IPS-11a (cell line): ENCODE results near the gene CCL22.
"Not testable (repeated sequence)": the region's sequence is repeated elsewhere in the genome, so short reads cannot be mapped to it uniquely, and the experiment has no call there.

Source experiments
- H3K4me3 ChIP-seq: one replicate; pipeline ENCODE4 v1.5.1; 2013; ENCODE audit warnings: low read depth, low read length, control low read depth

Gene CCL22

DNA sequence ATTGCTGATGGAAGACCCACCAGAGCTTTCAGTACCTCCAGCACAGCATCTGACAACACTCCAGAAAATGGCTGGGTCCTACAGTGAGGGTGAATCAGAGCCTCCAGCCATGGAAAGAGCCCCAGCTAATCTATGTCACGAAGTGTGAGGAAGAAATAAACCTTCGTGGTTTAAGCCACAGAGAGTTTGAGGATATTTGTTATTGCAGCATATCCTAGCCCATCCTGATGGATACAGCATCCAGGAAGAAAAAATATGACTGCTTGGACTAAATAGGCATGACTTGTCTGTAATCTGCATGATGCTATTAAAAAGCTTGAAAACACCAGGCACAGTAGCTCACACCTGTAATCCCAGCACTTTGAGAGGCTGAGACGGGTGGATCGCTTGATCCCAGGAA lies 32.7 kb downstream of the CCL22 start:
- H3K4me3 ChIP-seq, result no peak overlapping the region

DNA sequence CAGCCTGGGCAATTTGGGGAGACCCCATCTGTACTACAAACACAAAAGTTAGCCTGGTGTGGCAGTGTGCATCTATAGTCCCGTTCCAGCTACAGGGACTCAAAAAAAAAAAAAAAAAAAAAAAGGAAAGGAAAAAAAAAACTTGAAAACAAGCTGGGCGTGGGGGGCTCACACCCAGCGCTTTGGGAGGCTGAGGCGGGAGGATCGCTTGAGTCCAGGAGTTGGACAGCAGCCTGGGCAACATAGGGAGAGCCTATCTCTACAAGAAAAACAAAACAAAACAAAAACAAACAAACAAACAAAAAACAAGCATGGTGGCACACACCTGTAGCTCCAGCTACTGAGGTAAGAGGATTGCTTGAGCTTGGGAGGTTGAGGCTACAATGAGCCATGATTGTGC lies 33.1 kb downstream of the CCL22 start:
- H3K4me3 ChIP-seq, result no peak overlapping the region

DNA sequence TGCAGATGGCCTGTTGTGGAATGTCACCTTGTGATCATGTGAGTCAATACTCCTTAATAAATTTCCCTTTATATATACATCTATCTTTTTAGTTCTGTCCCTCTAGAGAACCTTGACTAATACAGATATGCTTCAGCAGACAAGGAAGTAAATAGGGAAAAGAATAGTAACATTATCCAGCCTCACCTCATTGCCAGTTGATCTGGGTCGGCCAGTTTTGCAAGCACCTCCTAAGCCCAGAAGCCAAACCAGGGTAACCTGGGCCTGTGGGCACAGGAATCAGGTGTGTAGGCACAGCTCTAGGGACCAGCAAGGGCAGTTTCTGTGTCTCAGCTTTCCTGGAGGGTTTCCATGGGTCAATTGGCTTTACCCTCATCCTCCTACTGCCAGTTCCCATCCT lies 34.1 kb downstream of the CCL22 start:
- no peak overlapping the region for H3K4me3 ChIP-seq

DNA sequence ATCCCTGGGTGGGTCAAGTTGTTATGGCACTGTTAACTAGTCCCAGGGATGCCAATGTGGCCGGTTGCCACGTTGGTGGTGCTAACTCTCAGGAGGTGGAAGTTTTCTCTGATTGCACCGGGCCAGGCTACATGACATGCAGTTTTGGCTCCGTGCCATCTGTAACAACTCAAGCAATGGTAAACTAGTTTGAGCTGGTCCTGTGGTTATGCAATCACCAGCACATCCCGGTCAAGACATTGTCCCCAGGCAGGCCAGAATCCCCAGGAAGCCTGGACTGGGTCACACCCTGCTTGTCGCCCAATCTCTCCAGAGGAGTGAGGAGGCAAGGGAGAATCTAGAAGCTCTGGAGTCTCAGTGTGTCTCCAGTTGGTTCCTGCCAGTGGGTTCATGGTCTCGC lies 35.9 kb downstream of the CCL22 start:
- H3K4me3 ChIP-seq, result no peak overlapping the region

DNA sequence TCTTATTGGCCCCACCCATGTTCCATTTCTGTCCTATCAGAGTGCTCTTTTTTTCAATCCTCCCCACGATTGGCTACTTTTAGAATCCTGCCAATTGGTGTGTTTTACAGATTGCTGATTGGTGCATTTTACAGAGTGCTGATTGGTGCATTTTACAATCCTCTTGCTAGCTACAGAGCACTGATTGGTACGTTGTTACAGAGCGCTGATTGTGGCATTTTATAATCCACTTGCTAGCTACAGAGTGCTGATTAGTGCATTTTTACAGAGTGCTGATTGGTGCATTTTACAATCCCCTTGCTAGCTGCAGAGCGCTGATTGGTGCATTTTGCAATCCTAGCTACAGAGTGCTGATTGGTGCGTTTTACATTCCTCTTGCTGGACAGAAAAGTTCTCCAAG lies 36.4 kb downstream of the CCL22 start:
- H3K4me3 ChIP-seq, result no peak overlapping the region

DNA sequence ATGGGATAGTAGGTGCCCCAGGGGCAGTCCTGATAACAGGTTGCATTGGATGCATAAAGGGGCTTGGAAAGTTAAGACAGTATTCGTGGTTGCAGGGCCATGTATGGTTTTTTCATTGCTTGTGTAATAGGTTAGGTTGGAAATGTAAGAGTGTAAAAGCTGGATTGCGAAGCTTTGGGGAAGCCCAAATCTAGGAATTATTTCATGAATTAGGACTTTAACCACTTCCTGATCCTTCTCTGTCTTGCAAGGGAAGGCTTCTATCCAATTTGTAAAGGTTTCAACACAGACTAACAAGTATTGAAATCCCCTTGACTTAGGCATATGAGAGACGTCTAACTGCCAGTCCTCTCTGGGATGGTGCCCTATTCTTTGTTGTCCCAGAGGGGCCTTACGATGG lies 38.2 kb downstream of the CCL22 start:
- H3K4me3 ChIP-seq, result no peak overlapping the region

DNA sequence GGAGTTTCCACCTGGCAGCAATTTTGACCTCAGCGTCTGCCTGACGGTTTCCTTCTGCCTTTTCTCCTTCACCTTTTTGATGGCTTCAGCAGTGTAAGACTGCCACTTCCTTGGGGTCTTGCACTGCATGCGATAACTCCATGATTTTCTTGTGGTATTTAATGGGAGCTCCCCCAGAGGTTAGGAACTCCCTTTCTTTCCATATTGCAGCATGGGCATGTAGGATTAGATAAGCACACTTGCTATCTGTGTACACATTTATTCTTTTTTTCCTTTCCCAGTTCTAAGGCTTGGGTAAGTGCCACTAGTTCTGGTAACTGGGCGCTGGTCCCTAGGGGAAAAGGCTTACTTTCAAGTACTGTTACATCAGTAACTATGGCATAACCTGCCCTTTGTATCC lies 38.9 kb downstream of the CCL22 start:
- H3K4me3 ChIP-seq, result not testable (repeated sequence)

DNA sequence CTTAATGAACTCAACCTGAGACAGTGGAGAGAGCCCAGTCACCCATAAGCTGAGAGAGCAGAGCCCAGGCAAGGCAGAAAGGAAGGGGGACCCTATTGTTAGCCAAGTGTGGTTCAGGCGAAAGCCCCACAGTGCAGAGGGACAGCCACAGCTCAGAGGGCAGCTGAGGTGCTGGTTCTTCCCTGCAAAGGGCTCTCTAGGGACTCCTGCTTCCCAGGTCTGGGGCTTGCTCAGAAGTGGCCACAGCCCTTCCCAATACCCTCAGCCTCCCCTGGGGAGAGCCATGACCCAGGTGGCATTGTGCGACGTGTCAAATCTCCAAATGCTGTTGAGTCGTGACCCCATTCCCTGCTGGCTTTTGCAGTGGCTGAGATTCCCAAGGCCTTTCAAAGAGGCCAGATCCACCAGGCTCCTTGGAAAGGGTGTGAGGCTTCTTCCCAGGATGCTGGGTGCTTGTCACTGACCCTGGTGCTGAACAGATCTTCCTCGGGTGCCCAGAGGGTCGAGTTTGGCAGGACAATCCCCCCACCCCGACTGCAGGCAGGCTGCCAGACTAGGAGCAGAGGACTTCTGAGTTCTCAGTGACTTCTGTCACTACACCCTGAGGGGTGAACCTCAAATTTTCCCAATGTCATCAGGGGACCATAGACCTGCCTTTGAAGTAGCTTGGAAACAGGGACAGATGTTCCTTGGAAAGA lies 43.5 kb downstream of the CCL22 start:
- no peak overlapping the region for H3K4me3 ChIP-seq

DNA sequence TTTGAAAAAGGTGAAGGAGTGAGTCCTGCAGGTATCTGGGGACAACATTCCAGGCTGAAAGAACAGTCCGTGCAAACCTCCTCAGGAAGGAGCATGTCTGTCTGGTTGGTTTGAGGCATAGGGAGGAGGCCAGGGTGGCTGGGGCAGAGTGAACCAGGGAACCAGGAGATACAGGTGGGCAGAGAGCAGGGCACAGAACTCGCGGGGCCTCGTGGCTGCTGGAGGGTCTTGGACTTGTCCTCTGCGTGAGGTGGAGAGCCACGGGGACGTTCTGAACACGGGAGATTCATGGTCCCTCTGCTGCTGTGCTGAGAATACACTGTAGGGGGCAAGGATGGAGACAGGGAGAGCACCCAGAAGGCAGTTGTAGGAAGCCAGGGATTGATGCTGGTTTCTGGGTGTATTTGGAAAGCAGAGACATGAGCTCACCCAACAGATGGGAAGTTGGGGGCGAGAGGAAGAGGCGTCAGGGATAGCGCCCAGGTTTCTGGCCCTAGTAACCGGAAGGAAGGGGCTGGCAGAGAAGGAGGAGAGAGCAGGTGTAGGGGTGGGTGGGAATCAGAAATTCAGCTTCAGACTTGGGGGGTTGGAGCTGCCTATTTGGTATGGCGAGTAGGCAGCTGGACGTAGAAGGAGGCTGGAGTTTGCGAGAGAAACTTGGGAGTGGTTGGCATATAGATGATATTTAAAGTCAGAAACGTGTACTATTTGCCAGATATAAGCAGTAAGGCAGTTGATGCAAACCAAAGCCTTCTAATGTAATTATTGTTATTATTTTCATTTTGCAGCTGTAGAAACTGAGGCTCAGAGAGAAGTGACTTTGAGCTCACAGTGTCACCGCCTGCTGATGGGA lies 45.6 kb downstream of the CCL22 start, which contains the start of gene CCL17:
CCL17 (plus strand) TSS at position 803 of the 853 bp plus-strand sequence. CDS start 9,166 bp downstream, outside the sequence.
- no peak within 1 kb of the TSS for H3K4me3 ChIP-seq

DNA sequence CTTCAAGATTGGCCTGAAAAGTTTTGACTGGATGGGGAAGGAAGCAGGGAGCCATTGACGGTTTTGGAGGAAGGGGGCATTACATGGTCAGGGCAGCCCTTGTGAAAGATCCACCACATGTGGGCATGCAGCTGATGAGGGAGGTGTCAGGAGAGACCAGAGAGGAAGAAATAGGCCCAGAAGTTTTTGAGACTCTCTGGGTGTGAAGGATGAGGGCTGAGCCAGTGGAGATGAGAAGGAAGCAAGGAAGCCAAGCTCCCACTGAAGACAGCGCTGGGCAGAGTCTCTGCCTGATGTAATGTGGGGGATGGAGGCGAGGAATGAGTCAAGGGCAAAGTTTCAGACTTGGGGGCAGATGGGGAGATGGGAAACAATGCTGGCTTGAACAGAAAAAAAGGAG lies 46.5 kb downstream of the CCL22 start:
- no peak overlapping the region for H3K4me3 ChIP-seq

DNA sequence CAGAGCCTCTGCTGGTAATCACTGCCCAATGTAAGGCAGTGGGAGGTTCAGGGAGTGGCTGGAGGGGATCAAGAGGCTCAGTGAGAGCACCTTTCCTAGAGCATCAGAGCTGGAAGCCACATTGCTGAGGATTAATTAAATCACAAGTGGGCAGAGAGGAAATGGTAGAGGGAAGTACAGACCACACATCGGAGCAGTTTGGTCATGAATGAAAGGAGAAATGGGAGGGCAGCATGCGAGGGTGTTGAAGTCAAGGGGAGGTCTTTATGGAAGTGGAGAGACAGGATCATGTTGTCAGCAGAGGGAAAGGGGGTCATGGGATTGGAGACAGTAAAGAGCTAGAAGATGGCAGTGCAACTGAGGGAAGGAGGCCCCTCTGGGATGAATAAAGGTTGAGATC lies 48.3 kb downstream of the CCL22 start:
- H3K4me3 ChIP-seq, result no peak overlapping the region

DNA sequence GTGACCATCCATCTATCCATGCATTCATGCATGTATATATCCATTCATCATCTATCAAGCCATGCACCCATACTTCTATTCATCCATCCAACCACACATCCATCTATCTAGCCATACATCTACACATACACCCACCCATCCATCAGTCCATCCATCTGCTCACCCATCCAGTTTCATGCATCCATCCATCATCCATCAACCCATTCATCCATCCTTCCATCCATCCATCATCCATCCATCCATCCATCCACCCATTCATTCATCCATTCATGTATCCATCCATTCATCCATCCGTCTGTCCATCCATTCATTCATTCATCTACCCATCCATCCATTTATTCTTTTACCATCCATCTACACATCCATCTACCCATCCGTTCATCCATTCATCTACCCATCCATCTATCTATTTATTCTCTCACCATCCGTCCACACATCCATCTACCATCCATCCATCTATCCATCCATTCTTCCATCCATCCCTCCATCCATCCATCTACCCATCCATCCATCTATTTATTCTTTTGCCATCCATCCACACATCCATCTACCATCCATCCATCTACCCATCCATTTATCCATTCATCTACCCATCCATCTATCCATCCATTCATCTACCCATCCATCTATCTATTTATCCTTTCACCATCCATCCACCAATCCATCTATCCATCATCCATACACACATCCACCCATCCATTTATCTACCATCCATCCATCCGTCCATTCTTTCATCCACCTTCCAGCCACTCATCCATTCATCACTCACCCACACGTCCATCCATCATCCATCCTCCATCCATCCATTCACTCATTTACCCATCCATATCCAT lies 49.2 kb downstream of the CCL22 start:
- no peak overlapping the region for H3K4me3 ChIP-seq

DNA sequence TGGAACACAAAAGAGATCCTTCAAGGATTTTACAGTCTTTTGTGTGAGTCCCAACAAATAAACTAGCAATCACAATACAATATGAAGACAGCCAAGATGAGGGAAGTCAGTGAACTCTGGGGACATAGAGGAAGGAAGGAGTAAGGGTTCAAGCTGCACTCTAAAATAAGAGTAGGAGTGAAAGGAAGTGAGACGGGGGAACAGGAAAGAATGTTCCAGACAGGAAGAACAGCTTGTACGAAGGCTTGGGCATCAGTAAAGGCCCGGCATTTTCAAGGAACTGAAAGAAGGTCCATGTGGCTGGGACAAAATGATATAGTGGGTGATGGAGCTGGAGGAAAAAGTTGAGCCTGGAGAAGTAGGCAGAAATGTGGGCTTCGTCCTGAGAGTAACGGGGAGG lies 50.5 kb downstream of the CCL22 start:
- no peak overlapping the region for H3K4me3 ChIP-seq

DNA sequence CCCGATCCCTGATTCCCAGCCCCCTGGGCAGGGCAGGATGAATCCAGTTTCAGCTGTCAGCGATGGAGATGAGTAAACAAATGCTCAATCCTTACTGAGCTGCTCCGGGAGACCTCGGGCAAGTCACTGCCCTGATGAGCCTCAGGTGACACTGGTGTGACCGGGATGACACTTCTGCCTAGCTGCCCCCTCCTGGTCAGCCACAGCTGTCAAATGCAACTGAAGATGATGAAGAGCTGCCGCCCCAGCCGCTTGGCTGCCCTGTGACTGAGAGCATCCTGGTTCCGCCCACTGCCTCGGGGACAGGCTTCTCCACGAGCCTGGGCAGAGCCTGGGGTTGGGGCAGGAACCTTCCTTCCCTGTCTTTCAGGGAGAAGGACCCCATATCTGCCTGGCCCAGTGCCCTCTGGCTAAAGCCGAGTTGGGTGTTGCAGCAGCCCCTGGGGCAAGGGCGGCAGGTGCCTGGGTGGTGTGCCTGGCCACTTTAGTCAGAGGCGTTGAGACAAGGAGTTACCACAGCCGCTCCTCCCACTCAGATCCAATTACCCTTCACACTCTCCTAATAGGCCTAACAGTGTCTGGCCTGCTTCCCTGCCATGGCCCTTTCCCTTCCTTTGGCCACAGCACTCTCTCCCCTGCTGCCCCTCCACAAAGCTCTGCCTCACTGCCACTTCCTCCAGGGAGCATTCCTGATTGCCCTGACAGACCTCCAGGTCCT lies 51.4 kb downstream of the CCL22 start:
- no peak overlapping the region for H3K4me3 ChIP-seq

DNA sequence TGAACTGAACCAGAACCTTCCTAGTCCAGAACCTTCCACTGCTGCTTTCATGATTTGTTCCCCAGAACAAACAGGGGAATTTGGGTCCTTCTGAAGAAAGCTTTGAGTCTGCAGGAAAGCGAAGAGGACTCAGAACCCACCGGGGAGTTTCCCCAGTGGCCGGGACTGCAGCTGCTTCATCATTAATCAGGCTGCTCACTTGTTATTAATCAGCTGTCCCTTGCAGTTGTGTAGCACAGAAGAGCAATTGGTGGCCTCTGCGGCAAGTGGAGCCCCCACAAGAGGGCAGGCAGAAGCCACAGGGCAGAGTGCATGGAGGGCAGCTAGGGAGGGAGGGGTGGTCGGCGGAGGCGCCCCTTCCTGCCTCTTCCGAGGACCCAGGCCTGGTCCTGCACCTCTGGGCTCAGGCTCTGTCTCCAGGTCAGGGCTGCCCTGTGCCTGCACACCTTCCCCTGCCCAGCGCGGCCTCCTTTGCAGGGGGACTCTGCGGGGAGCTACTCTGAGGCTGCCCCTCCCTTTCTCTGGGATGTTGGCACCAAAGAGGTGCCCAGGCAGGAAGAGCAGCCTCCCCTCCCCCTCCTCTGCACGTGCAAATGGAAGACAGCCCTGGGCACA lies 52.9 kb downstream of the CCL22 start:
- H3K4me3 ChIP-seq, result no peak overlapping the region

DNA sequence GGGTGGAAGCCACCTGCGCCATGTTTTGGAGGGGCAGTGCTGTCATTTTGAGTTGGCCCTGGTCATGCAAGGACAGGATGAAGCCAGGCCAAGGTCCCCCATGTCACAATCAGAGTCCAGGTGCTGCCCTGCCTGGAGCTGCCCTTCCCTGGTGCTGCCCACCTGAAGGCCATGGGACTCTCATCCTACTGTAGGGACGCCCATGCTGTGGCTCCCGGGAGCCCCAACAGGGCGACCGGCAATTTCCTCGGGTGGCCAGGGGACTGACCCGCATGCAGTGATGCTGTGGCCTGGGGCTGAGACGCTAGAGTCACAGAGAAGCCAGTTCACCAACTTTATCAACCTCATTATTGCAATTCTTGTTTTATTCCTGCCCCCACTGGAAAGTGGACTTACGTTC lies 54.0 kb downstream of the CCL22 start:
- H3K4me3 ChIP-seq, result no peak overlapping the region

DNA sequence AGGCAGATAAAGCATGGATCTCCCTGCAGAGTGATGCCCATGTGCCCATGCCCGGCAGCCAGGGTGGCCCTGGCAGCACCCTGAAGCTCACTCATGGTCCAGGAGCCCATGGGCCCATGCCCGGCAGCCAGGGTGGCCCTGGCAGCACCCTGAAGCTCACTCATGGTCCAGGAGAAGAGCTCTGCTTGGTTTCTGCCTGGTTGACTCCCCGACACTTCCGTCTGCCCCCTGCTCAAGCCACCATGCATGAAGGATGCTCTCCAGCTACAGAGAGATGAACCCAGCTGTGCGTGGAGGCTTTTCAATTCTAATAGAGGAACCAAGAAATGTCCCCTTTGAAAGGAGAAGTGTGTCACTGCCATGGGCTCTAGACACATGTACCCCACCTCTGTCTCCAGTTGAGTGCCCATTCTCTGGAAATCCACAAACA lies 54.7 kb downstream of the CCL22 start:
- H3K4me3 ChIP-seq, result no peak overlapping the region

DNA sequence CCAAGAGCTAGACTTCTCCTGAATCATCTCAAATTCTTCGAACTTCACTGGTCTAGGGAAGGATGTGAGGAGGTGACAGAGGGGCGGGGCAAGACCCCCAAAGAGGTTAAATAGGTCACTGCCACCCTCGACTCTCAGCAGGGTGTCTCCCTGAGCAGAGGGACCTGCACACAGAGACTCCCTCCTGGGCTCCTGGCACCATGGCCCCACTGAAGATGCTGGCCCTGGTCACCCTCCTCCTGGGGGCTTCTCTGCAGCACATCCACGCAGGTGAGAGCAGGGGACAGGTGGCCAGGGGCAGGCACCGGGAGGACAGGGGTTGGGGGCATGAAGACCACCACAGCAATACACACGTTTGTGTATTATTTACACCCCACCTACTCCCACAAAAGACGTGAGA lies 55.1 kb downstream of the CCL22 start:
- H3K4me3 ChIP-seq, result no peak overlapping the region
